T-helper 1 cell treated with Interleukin-12 subunit alpha and Interleukin-12 subunit beta and Interleukin-4 antibody, amounts not matched to agents 30 ng/mL and 1 ng/mL, for 36 hours (primary cell): Measurements from ENCODE around the gene ZNF726. TPM values are rescaled to one million over a fixed set of nuclear protein-coding genes. Genes with fewer than 3 reads are reported as not detected.
"Not testable (repeated sequence)": the region's sequence is repeated elsewhere in the genome, so short reads cannot be mapped to it uniquely, and the experiment has no call there.

Experiments
- intact Hi-C: fragments of 100-400 bp; cut with micrococcal nuclease; formaldehyde crosslinking; loops from one replicate; pipeline ENCODE4 v1.15.1; 2024
- total RNA-seq: library from RNA; stranded (reverse); gene quantifications from 2 replicates; pipeline ENCODE4 v1.2.3, GENCODE V29; 2022

ZNF726 gene
- total RNA-seq: 8.9 and 10.1 TPM in 2 replicates

DNA sequence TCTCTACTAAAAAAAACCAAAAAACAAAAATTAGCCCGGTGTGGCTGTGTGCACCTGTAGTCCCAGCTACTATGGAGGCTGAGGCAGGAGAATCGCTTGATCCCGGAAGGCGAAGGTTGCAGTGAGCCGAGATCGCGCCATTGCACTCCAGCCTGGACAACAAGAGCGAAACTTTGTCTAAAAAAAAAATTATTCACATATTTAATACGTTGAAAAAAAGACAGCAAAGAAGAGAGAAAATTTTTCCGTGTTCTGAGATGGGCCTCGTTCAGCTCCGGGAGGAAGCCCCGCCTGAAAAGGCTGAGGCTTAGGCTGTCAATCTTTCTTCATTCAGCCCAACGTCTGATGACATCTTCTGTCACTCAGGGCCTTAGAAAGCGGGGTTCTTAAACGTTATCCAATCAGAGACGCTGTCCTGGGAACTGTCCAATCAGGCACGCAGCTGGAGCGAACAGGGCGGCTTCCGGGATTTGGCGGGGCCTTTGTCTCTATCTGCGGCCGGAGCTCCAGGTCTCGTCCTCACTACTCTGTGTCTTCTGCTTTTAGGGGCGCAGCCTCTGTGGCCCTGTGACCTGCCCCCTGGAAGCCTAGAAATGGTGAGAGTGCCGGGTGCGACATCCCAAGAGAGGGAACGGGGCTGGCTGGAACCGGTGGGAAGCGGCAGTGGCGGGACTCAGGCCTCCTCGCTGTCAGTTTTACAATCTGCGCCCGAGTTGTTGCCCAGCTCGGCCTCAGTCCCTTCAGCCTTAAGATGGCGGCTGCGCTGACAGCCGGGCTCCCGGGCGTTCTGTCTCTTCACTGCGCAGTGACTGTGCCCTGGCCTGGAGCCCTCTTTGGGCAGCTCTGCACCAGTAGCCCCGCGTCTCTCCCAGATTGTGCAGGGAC, at the start of gene ZNF726:
TSS of gene ZNF726 (plus strand) at position 485 of the 885 bp plus-strand sequence. CDS start at position 594, 109 bp downstream.
- intact Hi-C loops: loop anchor here (1.0 to 2.0 kb wide), 9 partner anchors 32 to 664 kb away; partner anchors contain the start of genes ZNF254, ZNF675, ZNF681 and ZNF724

DNA sequence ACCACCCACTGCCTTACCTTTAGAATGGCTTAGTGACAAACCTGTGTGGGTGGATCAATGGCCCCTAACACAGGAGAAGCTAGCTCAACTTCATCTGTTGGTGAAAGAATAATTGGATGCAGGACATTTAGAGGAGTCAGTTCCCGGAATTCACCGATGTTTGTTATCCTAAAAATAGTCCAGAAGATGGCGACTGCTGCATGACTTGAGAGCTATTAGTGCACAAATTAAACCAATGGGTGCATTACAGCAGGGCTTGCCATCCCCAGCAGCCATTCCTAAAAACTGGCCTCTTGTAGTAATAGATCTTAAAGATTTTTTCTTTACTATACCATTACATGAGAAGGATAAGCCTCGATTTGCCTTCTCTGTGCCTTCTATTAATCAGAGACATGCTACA, 46.8 kb upstream of the ZNF726 start:
- intact Hi-C loops: no loop called here

DNA sequence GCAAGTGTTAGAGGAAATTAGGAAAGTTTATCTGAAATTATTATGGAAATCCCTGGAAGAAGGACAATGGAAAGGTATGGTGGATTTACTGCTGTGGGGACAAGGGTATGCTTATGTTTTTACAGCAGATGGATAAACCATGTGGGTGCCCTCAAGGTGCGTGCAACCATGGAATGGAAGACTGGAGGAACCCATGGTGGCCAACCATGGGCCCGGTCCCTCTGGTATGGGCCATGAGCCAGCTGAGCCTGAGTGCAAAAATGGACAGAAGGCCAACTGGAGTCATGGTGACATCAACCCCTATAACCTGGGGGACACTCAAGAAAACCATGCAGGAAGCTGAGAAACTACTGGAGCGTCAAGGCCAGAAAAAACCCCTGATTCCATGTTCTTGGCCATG, 46.1 kb upstream of the ZNF726 start:
- intact Hi-C loops: no loop called here

DNA sequence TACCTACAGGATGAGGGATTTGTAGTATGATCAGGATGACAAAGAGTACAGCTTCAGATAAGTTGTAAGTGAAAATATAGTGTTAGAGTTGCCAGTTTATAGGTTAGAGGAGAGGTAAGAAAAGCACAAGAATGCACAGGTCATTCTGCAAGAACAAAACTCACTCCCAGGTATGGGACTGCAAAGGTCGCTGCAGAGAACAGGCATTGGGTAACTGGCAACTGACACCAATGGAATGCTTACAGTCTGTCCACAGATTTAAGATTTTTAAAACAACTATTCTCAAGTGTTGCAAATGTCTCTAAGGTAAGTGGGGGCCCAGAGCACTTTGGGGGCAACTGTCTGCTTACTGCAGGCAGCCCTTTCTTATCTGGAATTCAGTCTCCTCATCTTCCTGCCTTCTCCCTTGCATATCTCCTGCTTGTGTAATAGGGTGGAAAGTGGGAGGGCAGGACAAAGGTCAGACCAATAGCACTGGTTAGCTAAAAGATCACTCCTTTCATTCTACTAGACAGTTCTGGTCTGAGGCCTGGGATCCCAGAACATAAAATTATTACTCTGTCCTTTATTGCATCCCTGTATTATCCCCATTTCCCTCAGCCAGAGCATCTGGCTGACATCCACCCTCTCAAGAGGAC, 42.3 kb upstream of the ZNF726 start:
- intact Hi-C loops: no loop called here

DNA sequence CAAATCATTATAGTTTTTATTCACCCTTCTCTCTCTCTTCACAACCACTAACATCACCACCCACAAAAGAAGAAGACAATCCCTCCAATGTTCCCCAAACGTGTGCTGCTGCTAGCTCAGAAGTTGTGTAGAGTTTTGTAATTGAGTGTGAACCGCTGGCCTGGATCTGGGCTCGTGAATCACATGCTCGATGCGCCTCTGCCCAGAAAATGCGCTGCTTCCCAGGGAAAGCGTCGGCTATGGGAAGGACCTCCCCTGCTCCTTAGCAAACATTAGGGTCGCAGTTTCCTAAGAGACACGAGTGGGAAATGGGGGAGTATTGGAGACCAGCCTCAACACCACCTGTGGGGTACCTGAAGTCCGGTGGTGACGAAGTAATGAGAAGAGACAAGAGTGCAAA, 38.4 kb upstream of the ZNF726 start:
- intact Hi-C loops: no loop called here

DNA sequence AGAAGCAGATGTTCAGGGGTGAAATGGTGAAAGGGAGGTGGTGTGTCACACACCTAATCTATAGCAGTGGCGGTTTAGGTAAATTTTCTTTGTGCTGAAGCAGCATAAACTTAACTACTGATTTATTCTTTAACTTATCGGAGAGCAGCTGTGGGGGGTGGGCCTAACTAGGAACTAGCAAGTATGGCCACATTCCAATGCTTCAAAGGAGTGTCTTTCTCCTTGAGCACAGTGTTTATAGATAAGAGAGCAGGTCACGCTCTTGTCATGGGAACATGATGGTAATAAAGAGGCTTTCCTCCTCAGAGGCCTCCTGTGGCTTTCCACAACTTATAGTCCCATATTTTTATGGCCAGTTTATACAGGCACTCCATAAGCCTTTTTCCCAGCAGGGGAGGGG, 37.9 kb upstream of the ZNF726 start:
- intact Hi-C loops: not testable (repeated sequence)

DNA sequence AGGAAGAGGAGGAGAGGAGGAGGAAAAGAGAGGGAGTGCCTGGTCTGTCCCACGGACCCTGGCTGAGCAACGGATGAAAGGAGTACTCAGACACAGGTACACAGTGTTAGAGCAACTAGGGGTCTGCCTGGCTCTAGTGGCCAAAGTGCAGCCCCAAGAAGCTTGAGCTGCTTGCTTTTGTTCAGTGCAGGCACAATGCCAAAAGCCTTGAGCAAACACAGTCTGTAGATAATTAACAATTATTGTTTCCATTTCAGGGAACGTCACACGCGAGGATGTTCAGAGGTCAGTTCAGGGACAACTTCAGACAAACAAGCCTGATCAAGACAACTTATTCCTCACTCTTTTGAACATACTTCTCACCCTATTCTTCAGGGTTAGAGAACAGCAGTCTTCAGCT, 32.2 kb upstream of the ZNF726 start:
- intact Hi-C loops: no loop called here

DNA sequence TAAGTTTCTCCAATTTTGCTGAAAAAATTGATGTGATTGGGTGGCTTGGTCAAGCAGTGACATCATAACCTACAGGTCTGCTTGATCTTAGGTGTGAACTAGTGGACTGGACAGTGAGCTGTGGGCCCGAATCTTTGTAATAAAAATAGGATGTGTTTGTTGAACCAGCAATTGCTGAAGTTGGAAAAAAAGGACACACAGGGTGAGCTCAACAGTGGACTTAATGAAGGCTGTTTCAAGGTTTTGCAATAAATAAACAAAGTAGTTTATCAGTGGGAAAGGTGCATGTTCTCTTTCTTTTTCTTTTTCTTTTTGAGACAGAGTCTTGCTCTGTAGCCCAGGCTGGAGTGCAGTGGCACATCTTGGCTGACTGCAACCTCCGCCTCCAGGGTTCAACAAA, 30.3 kb upstream of the ZNF726 start:
- intact Hi-C loops: no loop called here

DNA sequence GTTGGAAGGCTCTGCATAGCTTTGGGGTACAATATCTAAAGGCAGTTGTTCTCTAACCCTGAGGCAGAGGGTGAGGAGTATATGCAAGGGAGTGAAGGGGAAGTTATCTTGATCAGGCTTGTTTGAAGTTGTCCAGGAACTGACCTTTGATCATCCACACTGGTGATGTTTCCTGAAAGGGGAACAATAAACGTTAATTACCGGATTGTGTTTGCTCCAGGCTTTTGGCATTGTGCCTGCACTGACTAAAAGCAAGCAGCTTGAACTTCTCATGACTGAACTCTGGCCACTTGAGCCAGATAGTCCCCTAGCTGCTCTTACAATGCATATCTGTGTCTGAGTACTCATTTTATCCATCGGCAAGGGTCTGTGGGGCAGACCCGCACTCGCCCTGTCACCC, 27.0 kb upstream of the ZNF726 start:
- intact Hi-C loops: no loop called here

DNA sequence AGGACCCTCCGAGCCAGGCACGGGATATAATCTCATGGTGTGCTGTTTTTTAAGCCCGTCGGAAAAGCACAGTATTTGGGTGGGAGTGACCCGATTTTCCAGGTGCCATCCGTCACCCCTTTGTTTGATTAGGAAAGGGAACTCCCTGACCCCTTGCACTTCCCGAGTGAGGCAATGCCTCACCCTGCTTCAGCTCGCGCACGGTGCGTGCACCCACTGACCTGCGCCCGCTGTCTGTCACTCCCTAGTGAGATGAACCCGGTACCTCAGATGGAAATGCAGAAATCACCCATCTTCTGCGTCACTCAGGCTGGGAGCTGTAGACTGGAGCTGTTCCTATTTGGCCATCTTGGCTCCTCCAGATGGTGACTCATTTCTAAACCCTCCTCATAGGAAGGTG, 18.6 kb upstream of the ZNF726 start:
- intact Hi-C loops: not testable (repeated sequence)

DNA sequence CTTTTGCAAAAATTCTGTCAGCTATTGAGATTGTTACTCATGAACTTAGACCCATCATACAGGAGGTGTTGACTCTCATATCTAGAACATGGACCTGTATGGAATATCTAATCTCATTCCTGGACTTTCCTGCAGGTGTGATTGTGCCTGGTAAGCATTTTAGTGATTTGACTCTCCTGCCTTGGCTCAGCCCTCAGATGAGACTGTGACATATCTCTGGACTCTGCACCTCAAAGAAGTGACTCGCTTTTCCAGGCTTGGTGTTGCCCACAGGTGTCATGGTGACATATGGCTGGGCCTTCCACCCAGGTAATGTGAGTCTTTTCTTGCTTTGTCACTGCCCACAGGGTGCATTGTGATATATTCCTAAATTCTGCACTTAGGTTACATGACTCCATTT, 17.8 kb upstream of the ZNF726 start:
- intact Hi-C loops: no loop called here

DNA sequence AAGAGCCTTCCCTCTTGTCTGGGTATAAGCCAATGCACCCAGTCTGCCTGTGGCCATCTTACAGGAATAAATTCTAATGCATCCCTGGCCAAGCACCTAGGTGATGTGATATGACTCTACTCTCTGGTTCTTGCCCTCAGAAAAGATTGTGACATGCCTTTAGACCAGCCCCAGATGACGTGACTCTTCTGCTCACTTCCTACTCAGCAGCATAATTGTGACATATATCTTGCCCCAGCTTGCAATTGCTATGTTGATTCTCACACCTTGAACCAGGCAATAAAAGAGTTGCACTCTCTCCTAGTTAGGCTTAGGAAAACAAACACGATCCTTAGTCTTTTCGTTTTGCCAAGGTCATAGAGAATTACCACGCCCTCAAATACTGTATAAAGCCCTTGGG, 13.3 kb upstream of the ZNF726 start:
- intact Hi-C loops: no loop called here

DNA sequence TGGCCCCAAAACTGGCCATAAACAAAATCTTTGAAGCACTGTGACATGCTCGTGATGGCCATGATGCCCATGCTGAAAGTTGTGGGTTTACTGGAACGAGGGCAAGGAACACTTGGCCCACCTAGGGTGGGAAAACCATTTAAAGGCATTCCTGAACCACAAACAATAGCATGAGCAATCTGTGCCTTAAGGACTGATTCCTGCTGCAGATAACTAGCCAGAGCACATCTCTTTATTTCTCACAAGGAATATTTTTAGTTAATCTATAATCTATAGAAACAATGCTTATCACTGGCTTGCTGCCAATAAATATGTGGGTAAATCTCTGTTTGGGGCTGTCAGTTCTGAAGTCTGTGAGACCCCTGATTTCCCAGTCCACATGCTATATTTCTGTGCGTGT, 10.3 kb upstream of the ZNF726 start:
- intact Hi-C loops: no loop called here

DNA sequence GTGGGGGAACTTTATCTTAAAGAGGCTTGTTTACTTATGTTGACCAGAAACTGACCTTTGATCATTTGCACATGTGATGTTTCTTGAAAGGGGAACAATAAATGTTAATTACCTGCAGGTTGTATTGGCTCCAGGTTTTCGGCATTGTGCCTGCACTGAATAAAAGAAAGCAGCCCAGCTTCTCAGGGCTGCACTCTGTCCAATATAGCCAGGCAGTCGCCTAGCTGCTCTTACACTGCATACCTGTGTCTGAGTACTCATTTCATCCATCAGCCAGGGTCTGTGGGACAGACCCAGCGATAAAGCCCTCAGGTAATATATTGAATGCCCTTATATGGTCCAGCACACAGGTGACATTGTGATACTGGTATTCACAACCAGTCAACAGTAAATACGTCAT, 8.9 kb upstream of the ZNF726 start:
- intact Hi-C loops: no loop called here

DNA sequence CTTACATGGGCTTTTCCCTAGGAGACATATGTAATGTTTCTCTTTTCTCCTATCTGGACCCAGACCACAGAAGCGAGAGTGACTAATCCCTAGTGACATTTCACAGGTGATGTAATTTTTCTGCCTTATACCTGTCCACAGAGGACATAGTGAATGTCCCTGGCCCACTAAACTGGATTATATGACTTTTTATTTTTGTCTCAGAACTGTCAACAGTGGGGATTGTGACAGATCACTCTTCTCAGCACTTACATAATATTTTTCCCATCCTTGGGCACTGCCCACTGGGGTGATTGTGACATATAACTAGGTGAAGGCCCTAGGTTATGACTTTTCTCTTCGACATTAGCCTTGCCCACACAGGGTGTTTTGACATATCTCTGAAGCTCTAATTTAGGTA, 7.9 kb upstream of the ZNF726 start:
- intact Hi-C loops: no loop called here

DNA sequence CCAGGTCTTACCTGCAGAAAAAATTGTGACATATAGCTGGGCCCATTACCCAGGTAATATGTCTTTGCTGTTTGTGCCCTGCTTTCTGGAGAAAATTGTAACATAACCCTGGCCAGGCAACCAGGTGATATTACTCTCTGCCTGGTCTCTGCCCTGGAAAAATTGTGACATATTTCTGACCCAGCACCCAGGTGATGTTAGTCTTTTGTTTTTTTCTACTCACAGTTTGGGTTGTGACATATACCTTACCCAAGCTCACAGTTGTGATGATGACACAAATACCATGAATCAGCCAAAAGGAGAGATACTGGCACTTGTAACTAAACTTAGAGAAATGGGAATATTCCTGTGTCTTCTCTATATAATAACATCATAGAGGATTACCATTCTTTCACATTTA, 6.5 kb upstream of the ZNF726 start:
- intact Hi-C loops: no loop called here

DNA sequence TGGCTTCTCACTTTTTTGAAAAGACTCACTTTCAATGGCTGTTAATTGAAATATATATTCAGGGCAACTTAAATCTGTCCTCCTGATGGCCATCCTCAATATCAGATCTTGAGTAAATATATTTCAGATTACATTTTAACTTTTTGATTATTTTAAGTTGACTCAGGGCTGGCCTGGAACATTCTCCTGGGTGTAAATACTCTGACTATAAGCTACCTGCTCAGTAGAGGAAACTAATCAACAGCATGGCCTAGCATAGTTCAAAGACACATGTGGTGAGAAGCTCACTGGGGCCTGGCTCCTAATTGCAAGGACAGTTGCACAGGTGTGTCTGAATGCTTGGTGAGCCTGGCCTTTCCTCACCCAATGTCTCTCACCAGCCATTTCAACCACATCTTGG, 5.5 kb upstream of the ZNF726 start:
- intact Hi-C loops: no loop called here

DNA sequence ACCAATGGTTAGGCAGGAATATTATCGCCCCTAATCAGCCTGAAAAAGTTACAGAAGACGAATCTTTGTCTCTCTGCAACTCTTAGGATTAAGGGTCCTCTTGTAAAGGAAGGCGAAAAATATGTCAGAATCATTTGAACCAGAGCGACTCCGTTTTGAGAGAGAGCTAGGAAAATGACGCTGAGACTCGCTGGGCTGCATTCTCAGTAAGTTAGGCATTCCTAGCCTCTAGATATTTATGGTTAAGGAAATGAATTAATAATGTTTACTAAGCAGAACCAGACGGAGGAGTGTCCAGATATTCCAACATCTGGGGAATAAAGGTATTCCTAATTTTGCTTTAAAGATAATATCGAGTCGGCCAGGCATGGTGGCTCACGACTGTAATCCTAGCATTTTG, 755 bp upstream of the ZNF726 start:
- intact Hi-C loops: loop anchor here (1.0 to 2.0 kb wide), 9 partner anchors 32 to 664 kb away; partner anchors contain the start of genes ZNF254, ZNF675, ZNF681 and ZNF724

DNA sequence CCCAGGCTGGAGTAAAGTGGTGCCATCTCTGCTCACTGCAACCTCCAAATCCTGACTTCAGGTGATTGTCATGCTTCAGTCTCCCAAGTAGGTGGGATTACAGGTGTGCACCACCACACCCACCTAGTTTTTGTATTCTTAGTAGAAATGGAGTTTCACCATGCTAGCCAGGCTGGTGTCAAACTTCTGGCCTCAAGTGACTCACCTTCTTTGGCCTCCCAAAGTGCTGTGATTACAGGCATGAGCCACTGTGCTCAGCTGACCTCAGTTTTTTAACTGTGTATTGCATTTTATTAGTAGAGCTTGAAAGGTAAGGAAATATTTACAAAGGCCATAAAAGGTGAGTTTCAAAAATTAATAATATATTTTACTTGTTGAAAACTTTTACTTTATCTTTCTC, 2.3 kb downstream of the ZNF726 start:
- intact Hi-C loops: no loop called here

DNA sequence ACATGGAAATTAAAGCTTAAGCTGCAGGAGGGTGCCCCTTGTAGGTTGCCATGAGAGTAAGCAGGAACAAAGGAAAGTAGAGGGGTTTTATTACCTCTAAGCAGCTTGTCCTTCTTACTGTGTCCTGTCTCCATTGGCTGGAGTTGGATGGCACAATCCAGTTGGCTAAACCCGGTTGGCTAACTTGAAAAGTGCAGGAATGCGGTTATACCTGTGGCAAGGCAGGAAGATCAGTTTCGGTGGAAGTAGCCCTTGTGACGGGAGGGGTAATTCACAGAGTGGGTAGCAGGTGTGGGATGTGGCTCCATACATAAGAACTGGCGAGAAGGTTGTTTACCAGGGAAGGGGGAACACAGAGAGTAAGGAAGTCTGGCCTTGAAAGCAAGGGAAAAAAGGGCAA, 3.2 kb downstream of the ZNF726 start:
- intact Hi-C loops: no loop called here

DNA sequence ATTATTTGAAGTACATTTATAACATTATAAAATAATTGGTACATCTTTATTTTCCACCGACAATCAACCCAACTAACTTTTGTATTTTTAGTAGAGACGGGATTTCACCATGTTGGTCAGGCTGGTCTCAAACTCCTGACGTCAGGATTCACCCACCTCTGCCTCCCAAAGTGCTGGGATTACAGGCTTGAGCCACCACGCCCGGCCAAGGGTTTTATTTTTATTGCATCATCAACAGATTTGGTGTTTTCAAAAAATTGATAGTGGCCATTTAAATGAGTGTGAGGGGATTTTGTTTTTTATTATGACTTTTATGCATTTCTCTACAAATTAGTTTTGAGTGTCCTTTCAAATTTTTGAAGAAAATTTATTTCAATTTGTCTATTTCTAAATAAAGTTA, 10.6 kb downstream of the ZNF726 start:
- intact Hi-C loops: no loop called here

DNA sequence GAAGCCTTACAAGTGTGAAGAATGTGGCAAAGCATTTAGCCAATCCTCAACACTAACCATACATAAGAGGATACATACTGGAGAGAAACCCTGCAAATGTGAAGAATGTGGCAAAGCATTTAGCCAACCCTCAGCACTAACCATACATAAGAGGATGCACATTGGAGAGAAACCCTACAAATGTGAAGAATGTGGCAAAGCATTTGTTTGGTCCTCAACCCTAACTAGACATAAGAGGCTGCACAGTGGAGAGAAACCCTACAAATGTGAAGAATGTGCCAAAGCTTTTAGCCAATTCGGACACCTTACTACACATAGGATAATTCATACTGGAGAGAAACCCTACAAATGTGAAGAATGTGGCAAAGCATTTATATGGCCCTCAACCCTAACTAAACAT, 18.2 kb downstream of the ZNF726 start:
- intact Hi-C loops: no loop called here

DNA sequence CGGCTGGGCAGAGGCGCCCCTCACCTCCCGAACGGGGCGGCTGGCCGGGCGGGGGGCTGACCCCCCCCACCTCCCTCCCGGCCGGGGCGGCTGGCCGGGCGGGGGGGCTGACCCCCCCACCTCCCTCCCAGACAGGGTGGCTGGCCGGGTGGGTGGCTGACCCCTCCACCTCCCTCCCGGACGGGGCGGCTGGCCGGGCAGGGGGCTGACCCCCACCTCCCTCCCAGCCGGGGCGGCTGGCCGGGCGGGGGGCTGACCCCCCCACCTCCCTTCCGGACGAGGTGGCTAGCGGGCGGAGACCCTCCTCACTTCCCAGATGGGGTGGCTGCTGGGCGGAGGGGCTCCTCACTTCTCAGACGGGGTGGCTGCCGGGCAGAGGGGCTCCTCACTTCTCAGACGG, 22.3 kb downstream of the ZNF726 start:
- intact Hi-C loops: not testable (repeated sequence)
